Measurements from ENCODE around the gene SLC44A4. TPM values are rescaled to one million over a fixed set of nuclear protein-coding genes. Genes with fewer than 3 reads are reported as not detected.
A peak's percentile ranks its signal among the peaks of the same experiment; 100 is the strongest.
"Not testable (repeated sequence)": the region's sequence is repeated elsewhere in the genome, so short reads cannot be mapped to it uniquely, and the experiment has no call there.

Gene SLC44A4
- polyA plus RNA-seq, 1 of the 3 experiments (the other 2 are of a cell fraction) = 0.26 TPM

- ChIA-PET CTCF (interaction anchor here (1.4 kb wide), 1 partner anchor 43 kb away, joined by 8 read pairs; no protein-coding TSS in a partner anchor), POLR2A (no interaction called here)
- TF ChIP-seq IRF3 (IDR thresholded peaks at IDR 0.05; ENCODE audit: low read depth, low read length) = no peak
- TF ChIP-seq CTCF (IDR thresholded peaks at IDR 0.05) = no peak
- TF ChIP-seq CHD2 (IDR thresholded peaks at IDR 0.05; ENCODE audit: low read length, partially characterized antibody) = no peak
- TF ChIP-seq USF1 (IDR thresholded peaks at IDR 0.05; ENCODE audit: borderline replicate concordance, low read depth) = no peak
- no peak for TF ChIP-seq GATA2 (CRISPR knock-in tag; IDR thresholded peaks at IDR 0.05)
- TF ChIP-seq TEAD4 (IDR thresholded peaks at IDR 0.05; ENCODE audit: borderline replicate concordance, insufficient read depth) = no peak
- no peak for TF ChIP-seq RCOR1 (IDR thresholded peaks at IDR 0.05; ENCODE audit: low read length)
- no peak for TF ChIP-seq REST (IDR thresholded peaks at IDR 0.05; ENCODE audit: low read depth, low read length)
- no peak for TF ChIP-seq SIN3A (IDR thresholded peaks at IDR 0.05; ENCODE audit: borderline replicate concordance, low read depth, low read length)
- no peak for TF ChIP-seq RFX5 (IDR thresholded peaks at IDR 0.05; ENCODE audit: low read length)
- Histone ChIP-seq H3K79me2 (ENCODE audit: insufficient read depth) (no peaks in the 10 kb centered on the region), H3K9me3 (no peaks in the 10 kb centered on the region), H3K4me1 (ENCODE audit: control insufficient read depth in 1 of 2, insufficient read depth in 2 of 2, low read depth in 1 of 2, low read length in 1 of 2) (0 out of 4 replicates have a peak, but pooled peaks cover 0 to 4% of the 10 kb centered on the region in 2 experiments), H3K36me3 (replicated peaks in 1 of 2; ENCODE audit: control insufficient read depth in 1 of 2, insufficient read depth in 2 of 2, low read length in 1 of 2) (no peaks in the 10 kb centered on the region), H3K9me2 (no peaks in the 10 kb centered on the region), H3K4me2 (no peak overlapping the region), H2AFZ (ENCODE audit: low read depth) (no peak overlapping the region), H3K9ac (no peak overlapping the region), H3K4me3 (ENCODE audit: low read depth in 2 of 2, low read length in 1 of 2) (no peak overlapping the region), H4K20me1 (ENCODE audit: insufficient read depth) (no peaks in the 10 kb centered on the region), H3K27ac (ENCODE audit: low read depth in 2 of 2, low read length in 1 of 2) (peak overlapping the region in 1 of 2 experiments; percentile 2; a peak in 2 of 4 replicates), H3K27me3 (ENCODE audit: insufficient read depth) (no peaks in the 10 kb centered on the region), H3F3A (replicated peaks; ENCODE audit: insufficient read depth) (peaks cover 25% of the 10 kb centered on the region)
- no peak for DNase-seq
- 26% methylated on average over 4 of the region's 4 CpGs for WGBS (ENCODE audit: low lambda C conversion rate)
These were observed 30.0 kb upstream of the SLC44A4 start for GRCh38 chr6:31908791-31909190.

GRCh38 chr6:31908255-31908654 lies 29.5 kb upstream of the SLC44A4 start:
- 57% methylated on average over 5 of the region's 5 CpGs for WGBS (ENCODE audit: low lambda C conversion rate)
- peak overlapping the region in 1 of 2 experiments; percentile 2; a peak in 1 of 4 replicates for H3K27ac ChIP-seq (ENCODE audit: low read depth in 2 of 2, low read length in 1 of 2)

More at GRCh38 chr6:31908255-31908654, 29.5 kb upstream of the SLC44A4 start:
- H3K9me2 ChIP-seq; H3K4me1 ChIP-seq (ENCODE audit: control insufficient read depth in 1 of 2, insufficient read depth in 2 of 2, low read depth in 1 of 2, low read length in 1 of 2); H3K36me3 ChIP-seq (replicated peaks in 1 of 2; ENCODE audit: control insufficient read depth in 1 of 2, insufficient read depth in 2 of 2, low read length in 1 of 2); POLR2A ChIA-PET; H3K79me2 ChIP-seq (ENCODE audit: insufficient read depth); H4K20me1 ChIP-seq (ENCODE audit: insufficient read depth); H3K4me2 ChIP-seq; DNase-seq; H3K4me3 ChIP-seq (ENCODE audit: low read depth in 2 of 2, low read length in 1 of 2); H3K9ac ChIP-seq; H3K27me3 ChIP-seq (ENCODE audit: insufficient read depth); H2AFZ ChIP-seq (ENCODE audit: low read depth); H3K9me3 ChIP-seq: not testable (repeated sequence)
- CTCF ChIA-PET = interaction anchor here (1.4 kb wide), 1 partner anchor 44 kb away, joined by 8 read pairs; no protein-coding TSS in a partner anchor
- H3F3A ChIP-seq (replicated peaks; ENCODE audit: insufficient read depth) = peaks cover 25% of the 10 kb centered on the region
